AG08396 (cell line): ENCODE measurements around the gene SLC36A4.
"Not testable (repeated sequence)": the region's sequence is repeated elsewhere in the genome, so short reads cannot be mapped to it uniquely, and the experiment has no call there.

ENCODE experiments used
- DNase-seq: peaks from one replicate; pipeline ENCODE4 v3.0.0; 2012; ENCODE audit warnings: low spot score, mixed read lengths

Gene SLC36A4

DNA sequence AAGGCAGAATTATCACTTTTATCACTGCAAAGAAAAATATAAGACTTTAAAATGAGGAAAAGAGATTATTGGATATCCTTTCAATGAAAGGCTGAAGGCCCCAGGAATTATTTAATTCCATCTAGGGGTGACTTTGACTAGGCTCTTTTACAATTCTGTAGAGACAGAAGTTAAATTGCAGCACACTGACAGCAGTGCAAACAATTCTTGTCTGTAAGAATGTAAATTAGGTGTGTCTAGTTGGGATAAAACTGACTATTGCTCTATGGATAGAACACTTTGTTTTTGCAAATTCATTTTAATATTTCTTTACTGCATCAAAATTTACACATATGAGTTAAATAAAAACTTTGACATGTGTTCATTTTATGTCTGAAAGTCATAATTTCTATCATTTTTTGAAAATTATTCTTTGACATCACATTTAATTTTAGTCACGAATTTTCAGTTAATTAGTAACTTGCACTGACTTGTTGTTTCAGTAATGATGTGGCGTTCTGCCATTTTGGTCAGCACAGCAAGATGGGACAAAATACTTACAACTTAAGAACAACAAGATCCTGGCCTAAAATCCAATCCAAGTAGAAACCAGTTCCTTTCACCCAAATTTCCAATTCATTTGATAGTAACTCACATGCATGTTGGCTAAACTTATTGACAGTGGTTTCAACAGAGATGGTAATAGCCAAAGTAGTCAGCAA is 75.1 kb downstream of the SLC36A4 start:
- no peak for DNase-seq

DNA sequence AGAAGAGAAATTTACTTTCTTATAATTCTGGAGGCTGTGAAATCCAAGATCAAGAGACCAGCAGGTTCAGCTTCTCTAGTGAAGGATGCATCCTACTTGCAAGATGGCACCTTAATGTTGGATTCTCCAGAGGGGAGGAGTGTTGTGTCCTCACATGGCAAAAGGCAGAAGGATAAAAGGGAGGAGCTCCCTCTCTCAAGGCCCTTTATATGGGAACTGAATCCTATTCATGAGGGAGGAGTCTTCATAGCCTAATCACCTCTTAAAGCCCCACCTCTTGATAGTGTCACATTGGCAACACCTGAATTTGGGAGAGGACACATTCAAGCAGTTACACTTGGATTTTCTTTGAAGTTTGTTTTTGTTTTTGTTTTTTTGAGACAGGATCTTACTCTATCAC is 79.5 kb downstream of the SLC36A4 start:
- no peak for DNase-seq

GRCh38 chr11:93117565-93117964 is 80.2 kb downstream of the SLC36A4 start:
- DNase-seq = no peak

- no peak for DNase-seq
Measured at GRCh38 chr11:93116641-93117441, 81.0 kb downstream of the SLC36A4 start.

- DNase-seq = no peak
Measured at GRCh38 chr11:93114304-93114703, 83.5 kb downstream of the SLC36A4 start.

DNA sequence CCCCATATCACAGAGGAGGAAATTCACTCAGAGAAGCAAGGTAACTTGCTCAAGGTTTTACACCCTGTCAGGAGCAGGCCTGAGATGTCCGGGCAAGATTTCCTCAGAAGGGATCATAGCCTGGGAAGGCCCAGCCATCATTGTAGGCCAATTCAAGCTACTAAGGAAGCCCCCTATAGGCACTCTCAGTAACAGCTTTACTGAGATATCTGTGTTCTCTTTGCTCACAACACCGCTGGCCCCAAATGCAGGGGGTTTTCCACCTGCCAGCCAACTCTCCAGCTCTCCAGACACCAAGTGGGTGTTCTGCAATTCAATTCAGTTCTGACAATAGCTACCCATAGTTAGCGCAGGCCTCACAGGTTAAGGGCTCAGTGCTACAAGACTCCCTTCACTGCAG is 84.0 kb downstream of the SLC36A4 start:
- DNase-seq = no peak

GRCh38 chr11:93111147-93111546 is 86.6 kb downstream of the SLC36A4 start:
- DNase-seq = not testable (repeated sequence)

GRCh38 chr11:93100211-93100610 is 97.6 kb downstream of the SLC36A4 start:
- peak; percentile 9 for DNase-seq

GRCh38 chr11:93099806-93100205 is 98.0 kb downstream of the SLC36A4 start:
- DNase-seq = peak; percentile 32
